Fibroblast of lung (primary cell): ENCODE data around the gene AFF2. TPM values are rescaled to one million over a fixed set of nuclear protein-coding genes. Genes with fewer than 3 reads are reported as not detected.

Source experiments
- DNase-seq, 2 donors: peaks; one replicate each; pipeline versions ENCODE4 v3.0.0 to v3.0.0-alpha.2; 2010; ENCODE audit warnings: low read depth in 2 of 2
- H2AFZ ChIP-seq: 2 replicates; pipeline ENCODE4 v1.5.1; 2012; ENCODE audit warnings: low read length, control low read depth, inconsistent platforms
- H3K27ac ChIP-seq: 2 replicates; pipeline ENCODE4 v1.5.1; 2011; ENCODE audit warnings: low read length, control low read depth; ENCODE audit not compliant: insufficient read depth
- H3K27me3 ChIP-seq: 2 replicates; pipeline ENCODE4 v1.5.1; 2011; ENCODE audit warnings: mild to moderate bottlenecking, low read length; ENCODE audit not compliant: control insufficient read depth, insufficient read depth
- H3K36me3 ChIP-seq: 2 replicates; pipeline ENCODE4 v1.5.1; 2011; ENCODE audit warnings: low read length; ENCODE audit not compliant: control insufficient read depth, insufficient read depth
- H3K4me1 ChIP-seq: 2 replicates; pipeline ENCODE4 v1.5.1; 2011; ENCODE audit warnings: low read length; ENCODE audit not compliant: control insufficient read depth, insufficient read depth; ENCODE audit errors: extremely low read depth
- H3K4me2 ChIP-seq: 2 replicates; pipeline ENCODE4 v1.5.1; 2011; ENCODE audit warnings: low read length, control low read depth; ENCODE audit not compliant: insufficient read depth; ENCODE audit errors: extremely low read depth
- H3K4me3 ChIP-seq, 4 experiments: fragments of 200-600 bp in 1 of 4; sonication (generic) in 1 of 4; replicated peaks in 1 of 4; 2 replicates each; pipeline ENCODE4 v1.5.1; 2011 to 2016; ENCODE audit warnings: low read length in 4 of 4, low read depth in 3 of 4, mild to moderate bottlenecking in 3 of 4, control low read depth in 2 of 4, inconsistent platforms in 1 of 4, mixed read lengths in 1 of 4; ENCODE audit not compliant: insufficient read depth in 1 of 4; ENCODE audit errors: control extremely low read depth in 1 of 4
- H3K79me2 ChIP-seq: 2 replicates; pipeline ENCODE4 v1.5.1; 2012; ENCODE audit warnings: mild to moderate bottlenecking, low read length, inconsistent platforms; ENCODE audit not compliant: control insufficient read depth, insufficient read depth
- H3K9ac ChIP-seq: 2 replicates; pipeline ENCODE4 v1.5.1; 2011; ENCODE audit warnings: mild to moderate bottlenecking, low read length, control low read depth; ENCODE audit not compliant: insufficient read depth
- H3K9me3 ChIP-seq: 2 replicates; pipeline ENCODE4 v1.5.1; 2012; ENCODE audit warnings: low read depth, low read length; ENCODE audit not compliant: control insufficient read depth, insufficient read depth
- H4K20me1 ChIP-seq: 2 replicates; pipeline ENCODE4 v1.5.1; 2011; ENCODE audit warnings: low read length; ENCODE audit not compliant: control insufficient read depth, insufficient read depth; ENCODE audit errors: extremely low read depth
- CTCF ChIP-seq, 2 donors: IDR thresholded peaks in 1 of 2; conservative IDR thresholded peaks in 1 of 2; 1 replicate in 1 of 2; 2 replicates in 1 of 2; pipeline ENCODE4 v1.5.1; 2011 to 2012; ENCODE audit warnings: low read length in 2 of 2, control low read depth in 1 of 2, inconsistent platforms in 1 of 2, low read depth in 1 of 2, mild to moderate bottlenecking in 1 of 2
- EZH2 ChIP-seq: IDR thresholded peaks from 2 replicates; pipeline ENCODE4 v1.5.1; 2012; ENCODE audit warnings: low read length, control low read depth, mild to moderate bottlenecking; ENCODE audit errors: missing control alignments
- polyA plus RNA-seq, 2 donors: library from polyadenylated mRNA; depleted of rRNA in 1 of 2; stranded (reverse) in 1 of 2; unstranded in 1 of 2; fragments of >200 nt; gene quantifications; 2 replicates each; pipeline ENCODE4 v1.2.1, GENCODE V29; 2011 to 2012; ENCODE audit warnings: missing spikeins in 1 of 2
- total RNA-seq: library from RNA; depleted of rRNA; stranded (reverse); fragments of >200 nt; gene quantifications from 2 replicates; pipeline ENCODE4 v1.2.1, GENCODE V29; 2014

Gene AFF2
- total and polyA plus RNA-seq, 2 donors (not counting 1 experiment from before 2014, with no cell fraction given): under 0.01 to 0.05 TPM

- no peaks in the 10 kb centered on the region for H3K9me3 ChIP-seq
- no peak overlapping the region for H3K9ac ChIP-seq
- no peaks in the 10 kb centered on the region for H3K36me3 ChIP-seq
- H2AFZ ChIP-seq: no peak overlapping the region
- H3K27ac ChIP-seq: no peak overlapping the region
- no peak for TF ChIP-seq EZH2
- TF ChIP-seq CTCF (conservative IDR thresholded peaks at IDR 0.05 in 1 of 2, IDR thresholded peaks at IDR 0.05 in 1 of 2; ENCODE audit: low read depth in 1 of 2, low read length in 2 of 2): no peak
- no peaks in the 10 kb centered on the region for H4K20me1 ChIP-seq
- H3K4me3 ChIP-seq: no peak overlapping the region
- no peak overlapping the region for H3K4me2 ChIP-seq
- H3K27me3 ChIP-seq: peaks cover 4% of the 10 kb centered on the region
- no peak for DNase-seq
- H3K79me2 ChIP-seq: no peaks in the 10 kb centered on the region
- no peaks in the 10 kb centered on the region for H3K4me1 ChIP-seq
Measured at GRCh38 chrX:148499638-148500422, 587 bp upstream of the AFF2 start.

GRCh38 chrX:148501386-148502066, 1.1 kb downstream of the AFF2 start:
- TF ChIP-seq EZH2 (no peak), CTCF (conservative IDR thresholded peaks at IDR 0.05 in 1 of 2, IDR thresholded peaks at IDR 0.05 in 1 of 2; ENCODE audit: low read depth in 1 of 2, low read length in 2 of 2) (no peak)
- Histone ChIP-seq H2AFZ (no peak overlapping the region), H3K4me1 (no peaks in the 10 kb centered on the region), H3K27me3 (peaks cover 4% of the 10 kb centered on the region), H3K9ac (no peak overlapping the region), H3K4me3 (peak overlapping the region in 2 of 4 experiments; percentile 23 to 36), H4K20me1 (no peaks in the 10 kb centered on the region), H3K79me2 (no peaks in the 10 kb centered on the region), H3K27ac (no peak overlapping the region), H3K36me3 (no peaks in the 10 kb centered on the region), H3K4me2 (peak overlapping the region; percentile 44), H3K9me3 (no peaks in the 10 kb centered on the region)
- DNase-seq: no peak

DNA sequence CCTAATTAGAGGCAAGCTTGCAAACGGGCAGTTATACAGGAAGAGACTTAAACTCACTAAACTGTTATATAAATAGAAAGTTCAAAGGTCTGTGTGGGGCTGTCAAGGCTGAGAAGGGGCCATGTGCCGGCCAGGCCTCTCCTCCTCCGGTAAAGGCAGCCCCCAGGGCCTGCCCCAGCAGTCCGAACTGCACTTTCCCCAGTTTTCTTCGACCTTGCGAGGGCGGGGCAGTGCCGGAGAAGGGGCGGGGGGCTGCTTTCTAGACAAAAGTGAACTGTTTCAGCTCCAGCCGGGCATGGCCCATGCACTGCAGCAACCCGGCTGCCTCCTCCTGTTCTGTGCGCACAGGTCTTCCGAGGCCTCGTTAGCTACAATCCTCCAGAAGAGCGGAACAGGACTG, 4.1 kb downstream of the AFF2 start:
- Histone ChIP-seq H2AFZ (no peak overlapping the region), H3K4me3 (no peak overlapping the region), H3K9me3 (no peaks in the 10 kb centered on the region), H3K4me1 (no peaks in the 10 kb centered on the region), H3K27ac (no peak overlapping the region), H3K27me3 (peaks cover 4% of the 10 kb centered on the region), H3K36me3 (no peaks in the 10 kb centered on the region), H4K20me1 (no peaks in the 10 kb centered on the region), H3K4me2 (no peak overlapping the region), H3K79me2 (no peaks in the 10 kb centered on the region), H3K9ac (no peak overlapping the region)
- no peak for DNase-seq
- TF ChIP-seq CTCF (conservative IDR thresholded peaks at IDR 0.05 in 1 of 2, IDR thresholded peaks at IDR 0.05 in 1 of 2; ENCODE audit: low read depth in 1 of 2, low read length in 2 of 2): no peak
- TF ChIP-seq EZH2: no peak
